ENCODE data around the gene CDH4. TPM values are rescaled to one million over a fixed set of nuclear protein-coding genes. Genes with fewer than 3 reads are reported as not detected.

CDH4 gene
- total RNA-seq, 1 donor from 2014 or later = 8.9 TPM

- DNase-seq (ENCODE audit: low read depth, low spot score) = no peak
- Mint-ChIP-seq H3K27ac (ENCODE audit: unreplicated experiment) (no peak overlapping the region), H3K9me3 (no peaks in the 10 kb centered on the region), H3K4me1 (peaks cover 19% of the 10 kb centered on the region), H3K4me3 (no peak overlapping the region), H3K36me3 (ENCODE audit: low read depth) (peaks cover 3% of the 10 kb centered on the region), H3K27me3 (ENCODE audit: low read depth) (no peaks in the 10 kb centered on the region)
- TF ChIP-seq CTCF (conservative IDR thresholded peaks at IDR 0.05) = no peak
Observed at GRCh38 chr20:61571916-61572711, 320.1 kb downstream of the CDH4 start.

GRCh38 chr20:61572789-61573188, 320.7 kb downstream of the CDH4 start:
- Mint-ChIP-seq H3K4me1 (peaks cover 19% of the 10 kb centered on the region), H3K4me3 (no peak overlapping the region), H3K9me3 (no peaks in the 10 kb centered on the region), H3K27me3 (ENCODE audit: low read depth) (no peaks in the 10 kb centered on the region), H3K36me3 (ENCODE audit: low read depth) (peaks cover 3% of the 10 kb centered on the region), H3K27ac (ENCODE audit: unreplicated experiment) (no peak overlapping the region)
- no peak for DNase-seq (ENCODE audit: low read depth, low spot score)
- no peak for TF ChIP-seq CTCF (conservative IDR thresholded peaks at IDR 0.05)

GRCh38 chr20:61573415-61574305, 321.6 kb downstream of the CDH4 start:
- no peaks in the 10 kb centered on the region for H3K9me3 Mint-ChIP-seq
- DNase-seq (ENCODE audit: low read depth, low spot score) = no peak
- no peak overlapping the region for H3K4me3 Mint-ChIP-seq
- H3K36me3 Mint-ChIP-seq (ENCODE audit: low read depth) = peaks cover 3% of the 10 kb centered on the region
- no peaks in the 10 kb centered on the region for H3K27me3 Mint-ChIP-seq (ENCODE audit: low read depth)
- H3K4me1 Mint-ChIP-seq = peaks cover 19% of the 10 kb centered on the region
- no peak overlapping the region for H3K27ac Mint-ChIP-seq (ENCODE audit: unreplicated experiment)
- no peak for TF ChIP-seq CTCF (conservative IDR thresholded peaks at IDR 0.05)

- Mint-ChIP-seq H3K36me3 (ENCODE audit: low read depth) (peaks cover 3% of the 10 kb centered on the region), H3K4me1 (peaks cover 6% of the 10 kb centered on the region)
Observed at GRCh38 chr20:61575151-61575937, 323.3 kb downstream of the CDH4 start.

More at GRCh38 chr20:61575151-61575937, 323.3 kb downstream of the CDH4 start:
- Mint-ChIP-seq H3K27me3 (ENCODE audit: low read depth) (no peaks in the 10 kb centered on the region), H3K9me3 (no peaks in the 10 kb centered on the region), H3K27ac (ENCODE audit: unreplicated experiment) (no peak overlapping the region), H3K4me3 (no peak overlapping the region)
- DNase-seq (ENCODE audit: low read depth, low spot score) = no peak
- TF ChIP-seq CTCF (conservative IDR thresholded peaks at IDR 0.05) = no peak

Data from neural crest cell (in vitro differentiated cells).